Hepatocyte (in vitro differentiated cells): Measurements from ENCODE around the gene ASIC2. TPM values are rescaled to one million over a fixed set of nuclear protein-coding genes. Genes with fewer than 3 reads are reported as not detected.
A peak's percentile ranks its signal among the peaks of the same experiment; 100 is the strongest.

ENCODE experiments used
- DNase-seq: peaks from one replicate; pipeline ENCODE4 v3.0.0-alpha.2; 2016; ENCODE audit warnings: low spot score
- H2AFZ ChIP-seq: fragments of 200-600 bp; sonication (generic); 2 replicates; pipeline ENCODE4 v1.6.0; 2016; ENCODE audit warnings: antibody characterized with exemption, mild to moderate bottlenecking
- H3K27ac ChIP-seq: fragments of 200-600 bp; sonication (generic); 2 replicates; pipeline ENCODE4 v1.5.1; 2016; ENCODE audit warnings: mild to moderate bottlenecking
- H3K27me3 ChIP-seq: fragments of 200-600 bp; sonication (generic); 2 replicates; pipeline ENCODE4 v1.6.1; 2016
- H3K36me3 ChIP-seq: fragments of 200-600 bp; sonication (generic); replicated peaks from 2 replicates; pipeline ENCODE4 v1.5.1; 2016; ENCODE audit warnings: low read depth; ENCODE audit not compliant: insufficient read depth
- H3K4me1 ChIP-seq: fragments of 200-600 bp; sonication (generic); 2 replicates; pipeline ENCODE4 v1.5.1; 2016; ENCODE audit warnings: mild to moderate bottlenecking, moderate library complexity; ENCODE audit not compliant: insufficient read depth
- H3K4me2 ChIP-seq: fragments of 200-600 bp; sonication (generic); 2 replicates; pipeline ENCODE4 v1.6.0; 2016
- H3K4me3 ChIP-seq: fragments of 200-600 bp; sonication (generic); 2 replicates; pipeline ENCODE4 v1.5.1; 2016; ENCODE audit warnings: mild to moderate bottlenecking
- H3K79me2 ChIP-seq: fragments of 200-600 bp; sonication (generic); 2 replicates; pipeline ENCODE4 v1.6.0; 2017; ENCODE audit warnings: mild to moderate bottlenecking
- H3K9me2 ChIP-seq: fragments of 200-600 bp; sonication (generic); replicated peaks from 2 replicates; pipeline ENCODE4 v1.6.0; 2017; ENCODE audit warnings: mild to moderate bottlenecking; ENCODE audit not compliant: insufficient read depth
- H3K9me3 ChIP-seq: fragments of 200-600 bp; sonication (generic); 2 replicates; pipeline ENCODE4 v1.5.1; 2016; ENCODE audit warnings: low read depth, mild to moderate bottlenecking
- H4K20me1 ChIP-seq: fragments of 200-600 bp; sonication (generic); 2 replicates; pipeline ENCODE4 v1.6.0; 2016; ENCODE audit warnings: mild to moderate bottlenecking; ENCODE audit not compliant: insufficient read depth, poor library complexity, severe bottlenecking
- CTCF ChIP-seq: fragments of 200-600 bp; sonication (generic); IDR thresholded peaks from 2 replicates; pipeline ENCODE4 v1.5.1; 2016; ENCODE audit warnings: antibody characterized with exemption, mild to moderate bottlenecking; ENCODE audit not compliant: poor library complexity
- EZH2 ChIP-seq: fragments of 200-600 bp; sonication (generic); IDR thresholded peaks from 2 replicates; pipeline ENCODE4 v1.6.1; 2016; ENCODE audit warnings: antibody characterized with exemption, mild to moderate bottlenecking, borderline replicate concordance
- EZH2phosphoT487 ChIP-seq: fragments of 200-600 bp; sonication (generic); IDR thresholded peaks from one replicate; pipeline ENCODE4 v1.6.1; 2018; ENCODE audit warnings: antibody characterized with exemption, mild to moderate bottlenecking, low read depth, moderate library complexity; ENCODE audit not compliant: unreplicated experiment, severe bottlenecking
- WGBS: methylation state at CpG from one replicate; pipeline ENCODE4 v1.1.6; 2016; ENCODE audit warnings: low lambda C conversion rate; ENCODE audit errors: missing lambda C conversion rate; 5-methylcytosine and 5-hydroxymethylcytosine counted together
- polyA plus RNA-seq: library from polyadenylated mRNA; unstranded; fragments of >200 nt; fragmentation: Nextera tagmentation; extraction: Ambion mirVana; gene quantifications from 2 replicates; pipeline ENCODE4 v1.2.1, GENCODE V29; 2016
- total RNA-seq: library from RNA; depleted of rRNA; stranded (reverse); fragments of >200 nt; gene quantifications from 2 replicates; pipeline ENCODE4 v1.2.3, GENCODE V29; 2014

The ASIC2 gene
- total and polyA plus RNA-seq, 2 experiments from 2014 or later: 2.3 to 3.3 TPM

DNA sequence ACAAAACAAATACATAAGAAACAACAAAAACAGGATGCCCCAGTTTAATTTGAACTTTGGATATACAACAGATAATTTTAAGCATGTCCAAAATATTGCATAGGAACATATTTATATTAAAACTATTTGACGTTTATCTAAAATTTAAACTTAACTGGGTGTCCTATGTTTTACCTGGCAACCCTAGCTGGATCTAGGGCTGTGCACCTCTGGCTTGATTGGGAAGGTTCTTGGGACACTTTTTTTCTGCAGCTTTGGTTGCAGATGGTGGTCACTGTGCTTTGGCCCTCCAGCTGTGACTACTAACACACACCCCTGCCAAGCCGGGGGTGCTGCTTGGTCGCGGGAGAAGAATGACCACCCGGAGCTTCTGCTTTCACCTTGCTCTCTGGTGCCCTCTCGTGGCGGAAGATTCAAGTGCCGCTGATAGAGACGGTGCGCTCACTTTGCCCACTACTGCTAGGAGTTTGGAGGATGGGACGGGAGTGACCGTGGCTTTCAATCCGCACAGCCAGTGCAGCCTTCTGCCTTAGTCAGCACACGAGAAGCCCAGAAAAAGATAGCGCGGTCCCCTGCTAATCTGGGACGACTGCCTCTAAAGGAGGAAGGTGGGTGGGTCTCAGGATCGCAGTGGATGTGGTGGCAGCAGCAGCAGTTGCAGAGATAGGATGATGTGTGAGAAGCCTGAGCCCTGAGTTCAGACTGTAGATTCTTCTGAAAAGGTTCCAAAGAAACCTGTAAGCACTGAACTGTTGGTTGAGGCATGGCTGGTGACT is 294.8 kb downstream of the ASIC2 start:
- 6% methylated on average over 18 of the region's 18 CpGs for WGBS
- Histone ChIP-seq H3K9me2 (no peaks in the 10 kb centered on the region), H3K4me2 (peak overlapping the region; percentile 73), H3K27me3 (no peaks in the 10 kb centered on the region), H4K20me1 (no peaks in the 10 kb centered on the region), H3K9me3 (no peaks in the 10 kb centered on the region), H3K4me3 (no peak overlapping the region), H3K27ac (no peak overlapping the region), H3K4me1 (no peaks in the 10 kb centered on the region), H3K79me2 (no peaks in the 10 kb centered on the region), H2AFZ (no peak overlapping the region), H3K36me3 (no peaks in the 10 kb centered on the region)
- TF ChIP-seq EZH2 (no peak), CTCF (peak; percentile 96), EZH2phosphoT487 (no peak)
- DNase-seq: peak; percentile 90

- H4K20me1 ChIP-seq: no peaks in the 10 kb centered on the region
- H3K36me3 ChIP-seq: no peaks in the 10 kb centered on the region
- DNase-seq: no peak
- no peaks in the 10 kb centered on the region for H3K9me2 ChIP-seq
- H3K9me3 ChIP-seq: no peaks in the 10 kb centered on the region
- H2AFZ ChIP-seq: no peak overlapping the region
- no peaks in the 10 kb centered on the region for H3K79me2 ChIP-seq
- no peak overlapping the region for H3K4me3 ChIP-seq
- no peaks in the 10 kb centered on the region for H3K27me3 ChIP-seq
- 89% methylated on average over 14 of the region's 14 CpGs for WGBS
- H3K4me2 ChIP-seq: no peak overlapping the region
- H3K27ac ChIP-seq: no peak overlapping the region
- peaks cover 3% of the 10 kb centered on the region for H3K4me1 ChIP-seq
- TF ChIP-seq EZH2: no peak
- TF ChIP-seq CTCF: no peak
- no peak for TF ChIP-seq EZH2phosphoT487
Measured at GRCh38 chr17:32995416-32996045, 297.6 kb downstream of the ASIC2 start.

GRCh38 chr17:32993977-32994376 is 299.1 kb downstream of the ASIC2 start:
- Histone ChIP-seq H3K27me3 (no peaks in the 10 kb centered on the region), H4K20me1 (no peaks in the 10 kb centered on the region), H3K9me2 (no peaks in the 10 kb centered on the region), H3K4me2 (no peak overlapping the region), H3K4me3 (no peak overlapping the region), H3K79me2 (no peaks in the 10 kb centered on the region), H3K4me1 (peaks cover 3% of the 10 kb centered on the region), H2AFZ (no peak overlapping the region), H3K27ac (no peak overlapping the region), H3K36me3 (no peaks in the 10 kb centered on the region), H3K9me3 (no peaks in the 10 kb centered on the region)
- no peak for DNase-seq
- 91% methylated on average over 9 of the region's 9 CpGs for WGBS
- no peak for TF ChIP-seq EZH2phosphoT487

DNA sequence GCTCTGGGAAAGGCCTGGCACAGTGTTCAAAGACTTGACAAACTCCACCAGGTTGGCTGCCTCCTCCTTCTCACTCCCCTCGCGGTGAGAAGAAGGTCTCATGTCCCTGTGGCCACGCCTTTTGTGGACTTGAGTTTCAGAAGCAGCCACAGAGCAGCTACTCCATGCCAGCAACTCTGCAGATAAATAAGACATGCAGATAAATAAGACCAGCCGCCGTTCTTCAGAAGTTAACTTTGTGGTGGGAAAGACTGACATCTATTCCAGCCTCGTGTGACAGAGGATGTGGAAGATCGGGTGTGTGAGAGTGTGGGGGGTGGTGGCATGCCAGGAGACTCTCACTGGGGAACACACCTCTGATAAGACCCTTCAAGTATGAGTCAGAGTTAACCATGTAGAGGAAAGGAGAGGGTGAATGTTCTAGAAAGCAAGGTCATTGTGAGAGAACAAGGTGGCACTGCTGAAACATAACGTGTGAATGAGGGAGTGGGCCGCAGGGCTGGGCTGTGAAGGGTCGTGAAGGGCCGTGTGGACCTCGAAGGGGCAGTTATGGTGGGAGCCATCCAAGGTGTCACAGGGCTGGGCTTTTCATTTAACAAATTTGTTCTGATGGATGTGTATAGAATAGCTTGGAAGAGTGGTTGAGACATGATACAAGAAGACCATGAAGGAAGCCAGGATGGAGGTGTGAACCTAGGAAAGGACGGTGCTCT is 300.6 kb downstream of the ASIC2 start:
- TF ChIP-seq CTCF (no peak), EZH2 (no peak), EZH2phosphoT487 (no peak)
- 77% methylated on average over 13 of the region's 13 CpGs for WGBS
- Histone ChIP-seq H2AFZ (peak overlapping the region; percentile 20), H3K36me3 (no peaks in the 10 kb centered on the region), H3K4me1 (peaks cover 3% of the 10 kb centered on the region), H3K4me3 (no peak overlapping the region), H3K9me3 (no peaks in the 10 kb centered on the region), H3K79me2 (no peaks in the 10 kb centered on the region), H3K27me3 (no peaks in the 10 kb centered on the region), H4K20me1 (no peaks in the 10 kb centered on the region), H3K27ac (no peak overlapping the region), H3K9me2 (no peaks in the 10 kb centered on the region), H3K4me2 (no peak overlapping the region)
- DNase-seq: peak; percentile 45
